ENCODE results near the gene LHFPL2. TPM values are rescaled to one million over a fixed set of nuclear protein-coding genes. Genes with fewer than 3 reads are reported as not detected.

The LHFPL2 gene
- total RNA-seq, 1 experiment from 2014 or later: 43.6 TPM

DNA sequence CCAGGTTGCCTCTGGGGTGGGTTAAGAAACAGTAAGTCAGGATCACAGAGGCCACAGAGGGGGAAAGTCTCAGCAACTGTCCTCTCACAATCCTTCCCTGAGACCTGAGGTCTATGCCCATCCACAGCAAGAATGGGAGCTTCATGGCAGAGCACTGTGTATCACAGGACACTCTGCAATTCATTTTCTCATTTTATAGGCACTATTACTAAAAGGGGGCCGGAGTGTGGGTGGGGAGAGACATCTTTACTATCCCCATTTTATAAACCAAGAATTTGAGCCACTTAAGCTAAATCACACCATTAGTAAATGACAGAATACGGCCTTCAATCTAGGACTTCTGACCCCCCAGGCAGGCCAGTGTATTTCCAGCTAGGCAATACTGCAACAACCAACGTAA is 79.9 kb downstream of the LHFPL2 start:
- peak overlapping the region; percentile 44 for H3K4me3 Mint-ChIP-seq (ENCODE audit: low read depth, unreplicated experiment)
- H3K9me3 Mint-ChIP-seq (ENCODE audit: low read depth, unreplicated experiment): no peaks in the 10 kb centered on the region
- H3K27ac Mint-ChIP-seq (ENCODE audit: unreplicated experiment): peak overlapping the region; percentile 91
- H3K4me1 Mint-ChIP-seq (ENCODE audit: low read depth, unreplicated experiment): peaks cover 45% of the 10 kb centered on the region
- no peak for DNase-seq
- intact Hi-C loops (cut with micrococcal nuclease; ENCODE audit: unreplicated experiment): loop anchor here (5.0 to 10.0 kb wide), 2 partner anchors 34 to 56 kb away; no protein-coding TSS in a partner anchor
- peaks cover 17% of the 10 kb centered on the region for H3K36me3 Mint-ChIP-seq (ENCODE audit: insufficient read depth, unreplicated experiment)
- BruUV-seq (replicated peaks): no TSS peak
- TF ChIP-seq, protein P1, sequence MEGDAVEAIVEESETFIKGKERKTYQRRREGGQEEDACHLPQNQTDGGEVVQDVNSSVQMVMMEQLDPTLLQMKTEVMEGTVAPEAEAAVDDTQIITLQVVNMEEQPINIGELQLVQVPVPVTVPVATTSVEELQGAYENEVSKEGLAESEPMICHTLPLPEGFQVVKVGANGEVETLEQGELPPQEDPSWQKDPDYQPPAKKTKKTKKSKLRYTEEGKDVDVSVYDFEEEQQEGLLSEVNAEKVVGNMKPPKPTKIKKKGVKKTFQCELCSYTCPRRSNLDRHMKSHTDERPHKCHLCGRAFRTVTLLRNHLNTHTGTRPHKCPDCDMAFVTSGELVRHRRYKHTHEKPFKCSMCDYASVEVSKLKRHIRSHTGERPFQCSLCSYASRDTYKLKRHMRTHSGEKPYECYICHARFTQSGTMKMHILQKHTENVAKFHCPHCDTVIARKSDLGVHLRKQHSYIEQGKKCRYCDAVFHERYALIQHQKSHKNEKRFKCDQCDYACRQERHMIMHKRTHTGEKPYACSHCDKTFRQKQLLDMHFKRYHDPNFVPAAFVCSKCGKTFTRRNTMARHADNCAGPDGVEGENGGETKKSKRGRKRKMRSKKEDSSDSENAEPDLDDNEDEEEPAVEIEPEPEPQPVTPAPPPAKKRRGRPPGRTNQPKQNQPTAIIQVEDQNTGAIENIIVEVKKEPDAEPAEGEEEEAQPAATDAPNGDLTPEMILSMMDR (IDR thresholded peaks at IDR 0.05; ENCODE audit: unreplicated experiment): no peak
- no peaks in the 10 kb centered on the region for H3K27me3 Mint-ChIP-seq (ENCODE audit: unreplicated experiment)
- CTCF ChIA-PET: interaction anchor here (1.1 to 1.8 kb wide), 4 partner anchors 8 to 70 kb away, joined by 3 to 7 read pairs (median 4); no protein-coding TSS in a partner anchor

DNA sequence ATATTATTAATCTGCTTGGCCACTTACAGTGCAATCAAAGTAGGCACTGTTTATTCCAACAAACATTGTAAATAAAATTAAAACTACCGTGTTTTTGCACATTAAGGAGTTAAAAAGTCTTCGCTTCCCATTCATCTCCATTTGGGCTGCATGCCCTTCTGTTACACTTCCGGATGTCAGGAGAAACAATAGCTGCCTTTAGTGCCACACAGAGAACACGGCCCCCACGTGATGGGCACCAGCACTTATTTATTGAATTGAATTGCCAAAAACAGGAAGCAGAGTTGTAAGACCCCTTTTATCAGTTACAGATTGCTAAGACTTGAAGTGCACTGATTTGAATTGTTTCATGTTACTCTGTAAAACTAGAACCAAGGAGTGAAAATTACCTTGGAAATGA is 80.4 kb downstream of the LHFPL2 start:
- H3K4me3 Mint-ChIP-seq (ENCODE audit: low read depth, unreplicated experiment): peak overlapping the region; percentile 44

DNA sequence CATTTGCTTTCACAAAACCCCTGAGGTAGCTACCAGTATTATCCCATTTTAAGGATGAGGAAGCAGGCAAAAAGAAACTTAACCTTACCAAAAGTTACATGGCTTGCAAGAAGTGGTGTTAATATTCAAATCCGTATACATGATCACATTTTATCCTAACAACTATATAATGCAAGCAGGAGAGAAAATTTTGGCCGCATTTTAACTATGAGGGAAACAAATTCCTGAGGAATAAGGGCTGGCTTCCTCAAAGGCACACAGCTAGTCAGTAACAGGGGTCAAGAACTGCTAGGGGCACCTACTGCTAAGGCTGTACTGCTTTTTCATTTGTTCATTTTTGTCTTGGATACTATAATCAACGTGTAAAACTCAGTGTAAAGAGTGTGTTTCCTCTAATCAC is 81.0 kb downstream of the LHFPL2 start:
- no TSS peak for BruUV-seq (replicated peaks)
- peaks cover 45% of the 10 kb centered on the region for H3K4me1 Mint-ChIP-seq (ENCODE audit: low read depth, unreplicated experiment)
- no peaks in the 10 kb centered on the region for H3K27me3 Mint-ChIP-seq (ENCODE audit: unreplicated experiment)
- intact Hi-C loops (cut with micrococcal nuclease; ENCODE audit: unreplicated experiment): loop anchor here (5.0 to 10.0 kb wide), 2 partner anchors 35 to 57 kb away; no protein-coding TSS in a partner anchor
- CTCF ChIA-PET: interaction anchor here (0.9 to 1.8 kb wide), 5 partner anchors 60 to 82 kb away, joined by 3 to 4 read pairs (median 4); no protein-coding TSS in a partner anchor
- peaks cover 24% of the 10 kb centered on the region for H3K36me3 Mint-ChIP-seq (ENCODE audit: insufficient read depth, unreplicated experiment)
- H3K9me3 Mint-ChIP-seq (ENCODE audit: low read depth, unreplicated experiment): no peaks in the 10 kb centered on the region
- peak overlapping the region; percentile 91 for H3K27ac Mint-ChIP-seq (ENCODE audit: unreplicated experiment)
- TF ChIP-seq, protein P1 (IDR thresholded peaks at IDR 0.05; ENCODE audit: unreplicated experiment): no peak
- H3K4me3 Mint-ChIP-seq (ENCODE audit: low read depth, unreplicated experiment): no peak overlapping the region
- DNase-seq: no peak

More for the DNA sequence above, 80.4 kb downstream of the LHFPL2 start:
- no peaks in the 10 kb centered on the region for H3K27me3 Mint-ChIP-seq (ENCODE audit: unreplicated experiment)
- BruUV-seq (replicated peaks): no TSS peak
- TF ChIP-seq, protein P1 (IDR thresholded peaks at IDR 0.05; ENCODE audit: unreplicated experiment): no peak
- H3K27ac Mint-ChIP-seq (ENCODE audit: unreplicated experiment): peak overlapping the region; percentile 91
- peaks cover 22% of the 10 kb centered on the region for H3K36me3 Mint-ChIP-seq (ENCODE audit: insufficient read depth, unreplicated experiment)
- H3K9me3 Mint-ChIP-seq (ENCODE audit: low read depth, unreplicated experiment): no peaks in the 10 kb centered on the region
- CTCF ChIA-PET: interaction anchor here (1.1 to 1.8 kb wide), 2 partner anchors 30 to 70 kb away, joined by 4 to 7 read pairs; no protein-coding TSS in a partner anchor
- H3K4me1 Mint-ChIP-seq (ENCODE audit: low read depth, unreplicated experiment): peaks cover 45% of the 10 kb centered on the region
- intact Hi-C loops (cut with micrococcal nuclease; ENCODE audit: unreplicated experiment): loop anchor here (5.0 to 10.0 kb wide), 2 partner anchors 34 to 57 kb away; no protein-coding TSS in a partner anchor
- peak; percentile 74 for DNase-seq

DNA sequence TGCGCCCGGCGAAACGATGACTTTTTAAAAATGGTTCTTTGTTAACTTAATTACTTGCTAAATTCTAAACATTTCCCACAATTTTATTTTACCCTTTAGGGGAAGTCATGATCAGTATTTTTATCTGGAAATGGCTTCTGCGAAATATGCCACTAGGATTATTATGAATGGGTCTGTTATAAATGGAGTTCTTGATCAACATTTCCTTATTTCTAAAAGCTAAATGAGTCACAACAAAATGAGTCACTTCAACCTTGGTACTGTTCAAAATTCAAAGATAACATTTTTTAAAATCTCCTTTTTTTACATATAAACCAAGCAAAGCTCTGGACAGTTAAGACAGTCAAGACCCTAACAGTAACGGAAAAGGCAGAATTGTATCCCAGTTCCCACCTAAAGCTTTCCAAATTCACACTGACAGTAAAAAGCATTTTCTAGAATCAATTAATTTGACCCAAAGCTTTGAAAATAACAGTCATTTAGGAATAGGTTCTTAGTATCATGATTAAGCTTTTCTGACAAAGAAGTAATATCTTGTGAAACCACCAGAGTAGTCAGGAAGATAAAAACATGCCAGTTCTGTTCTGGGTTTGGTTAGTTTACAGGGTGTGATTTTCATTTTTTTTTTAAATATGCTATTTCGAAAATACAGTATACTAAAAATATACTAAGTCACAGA is 81.7 kb downstream of the LHFPL2 start:
- H3K27ac Mint-ChIP-seq (ENCODE audit: unreplicated experiment): peak overlapping the region; percentile 91
- CTCF ChIA-PET: interaction anchor here (0.7 to 1.2 kb wide), 6 partner anchors 9 to 82 kb away, joined by 3 to 5 read pairs (median 4); no protein-coding TSS in a partner anchor
- TF ChIP-seq, protein P1 (IDR thresholded peaks at IDR 0.05; ENCODE audit: unreplicated experiment): no peak

More for the DNA sequence above, 81.7 kb downstream of the LHFPL2 start:
- Mint-ChIP-seq H3K36me3 (ENCODE audit: insufficient read depth, unreplicated experiment) (peaks cover 29% of the 10 kb centered on the region), H3K4me3 (ENCODE audit: low read depth, unreplicated experiment) (no peak overlapping the region), H3K4me1 (ENCODE audit: low read depth, unreplicated experiment) (peaks cover 45% of the 10 kb centered on the region), H3K9me3 (ENCODE audit: low read depth, unreplicated experiment) (no peaks in the 10 kb centered on the region), H3K27me3 (ENCODE audit: unreplicated experiment) (no peaks in the 10 kb centered on the region)
- BruUV-seq (replicated peaks): no TSS peak
- intact Hi-C loops (cut with micrococcal nuclease; ENCODE audit: unreplicated experiment): loop anchor here (5.0 to 10.0 kb wide), 2 partner anchors 35 to 58 kb away; no protein-coding TSS in a partner anchor
- DNase-seq: no peak

All from Calu3 (cell line).